ENCODE results near the gene FNTB.

Gene FNTB

GRCh38 chr14:65042731-65043372 is 56.2 kb downstream of the FNTB start:
- Histone ChIP-seq H3K4me3 (ENCODE audit: low read length) (no peak overlapping the region), H3K79me1 (ENCODE audit: low read length) (no peaks in the 10 kb centered on the region), H2BK5ac (ENCODE audit: low read length) (no peak overlapping the region), H3K56ac (ENCODE audit: low read length) (no peak overlapping the region), H3K4me1 (ENCODE audit: control insufficient read depth, low read depth, low read length) (no peaks in the 10 kb centered on the region), H4K5ac (ENCODE audit: low read length) (no peak overlapping the region), H3K23ac (ENCODE audit: low read length) (no peak overlapping the region), H3K27me3 (ENCODE audit: insufficient read depth, low read length, poor library complexity) (no peaks in the 10 kb centered on the region), H3K18ac (ENCODE audit: low read length) (no peak overlapping the region), H2AK5ac (ENCODE audit: low read length) (no peak overlapping the region), H4K8ac (ENCODE audit: low read depth, low read length) (no peak overlapping the region), H2BK15ac (replicated peaks; ENCODE audit: low read depth) (no peak overlapping the region), H3K79me2 (ENCODE audit: control insufficient read depth, insufficient read depth, low read length) (no peaks in the 10 kb centered on the region), H3K4ac (ENCODE audit: low read depth, low read length) (no peak overlapping the region), H3K4me2 (ENCODE audit: low read length) (no peak overlapping the region), H3K27ac (ENCODE audit: low read depth, low read length) (no peak overlapping the region), H3K36me3 (ENCODE audit: control insufficient read depth, insufficient read depth, low read length) (peaks cover 4% of the 10 kb centered on the region), H2BK120ac (ENCODE audit: low read depth, low read length) (no peak overlapping the region), H3K9ac (ENCODE audit: low read length) (no peak overlapping the region)
- DNase-seq: no peak
- no CpG with 5 or more reads among the region's 8 CpGs for WGBS (ENCODE audit: extremely low coverage, insufficient coverage, low lambda C conversion rate)

GRCh38 chr14:65043893-65044595 is 57.3 kb downstream of the FNTB start:
- Histone ChIP-seq H3K4me1 (ENCODE audit: control insufficient read depth, low read depth, low read length) (no peaks in the 10 kb centered on the region), H3K23ac (ENCODE audit: low read length) (no peak overlapping the region), H3K56ac (ENCODE audit: low read length) (no peak overlapping the region), H3K4ac (ENCODE audit: low read depth, low read length) (no peak overlapping the region), H4K8ac (ENCODE audit: low read depth, low read length) (no peak overlapping the region), H3K36me3 (ENCODE audit: control insufficient read depth, insufficient read depth, low read length) (peaks cover 4% of the 10 kb centered on the region), H3K4me3 (ENCODE audit: low read length) (no peak overlapping the region), H2BK5ac (ENCODE audit: low read length) (no peak overlapping the region), H4K5ac (ENCODE audit: low read length) (no peak overlapping the region), H2BK15ac (replicated peaks; ENCODE audit: low read depth) (no peak overlapping the region), H3K4me2 (ENCODE audit: low read length) (no peak overlapping the region), H3K27me3 (ENCODE audit: insufficient read depth, low read length, poor library complexity) (no peaks in the 10 kb centered on the region), H2AK5ac (ENCODE audit: low read length) (no peak overlapping the region), H2BK120ac (ENCODE audit: low read depth, low read length) (no peak overlapping the region), H3K18ac (ENCODE audit: low read length) (no peak overlapping the region), H3K79me1 (ENCODE audit: low read length) (no peaks in the 10 kb centered on the region), H3K79me2 (ENCODE audit: control insufficient read depth, insufficient read depth, low read length) (no peaks in the 10 kb centered on the region), H3K9ac (ENCODE audit: low read length) (no peak overlapping the region), H3K27ac (ENCODE audit: low read depth, low read length) (no peak overlapping the region)
- no CpG with 5 or more reads among the region's 12 CpGs for WGBS (ENCODE audit: extremely low coverage, insufficient coverage, low lambda C conversion rate)
- no peak for DNase-seq

GRCh38 chr14:65044596-65044959 is 57.9 kb downstream of the FNTB start:
- H3K79me1 ChIP-seq (ENCODE audit: low read length): no peaks in the 10 kb centered on the region
- H2AK5ac ChIP-seq (ENCODE audit: low read length): no peak overlapping the region
- no peak overlapping the region for H3K4me2 ChIP-seq (ENCODE audit: low read length)
- H3K23ac ChIP-seq (ENCODE audit: low read length): no peak overlapping the region
- no peak for DNase-seq
- no peak overlapping the region for H3K4ac ChIP-seq (ENCODE audit: low read depth, low read length)
- H4K8ac ChIP-seq (ENCODE audit: low read depth, low read length): no peak overlapping the region
- no peak overlapping the region for H3K4me3 ChIP-seq (ENCODE audit: low read length)
- no peak overlapping the region for H2BK120ac ChIP-seq (ENCODE audit: low read depth, low read length)
- no peaks in the 10 kb centered on the region for H3K79me2 ChIP-seq (ENCODE audit: control insufficient read depth, insufficient read depth, low read length)
- no peaks in the 10 kb centered on the region for H3K27me3 ChIP-seq (ENCODE audit: insufficient read depth, low read length, poor library complexity)
- H3K27ac ChIP-seq (ENCODE audit: low read depth, low read length): no peak overlapping the region
- H2BK5ac ChIP-seq (ENCODE audit: low read length): no peak overlapping the region
- no peak overlapping the region for H4K5ac ChIP-seq (ENCODE audit: low read length)
- peaks cover 4% of the 10 kb centered on the region for H3K36me3 ChIP-seq (ENCODE audit: control insufficient read depth, insufficient read depth, low read length)
- no peaks in the 10 kb centered on the region for H3K4me1 ChIP-seq (ENCODE audit: control insufficient read depth, low read depth, low read length)
- WGBS (ENCODE audit: extremely low coverage, insufficient coverage, low lambda C conversion rate): no CpG with 5 or more reads among the region's 9 CpGs
- no peak overlapping the region for H3K18ac ChIP-seq (ENCODE audit: low read length)
- H3K56ac ChIP-seq (ENCODE audit: low read length): no peak overlapping the region
- H3K9ac ChIP-seq (ENCODE audit: low read length): no peak overlapping the region
- H2BK15ac ChIP-seq (replicated peaks; ENCODE audit: low read depth): no peak overlapping the region

- no CpG with 5 or more reads among the region's 5 CpGs for WGBS (ENCODE audit: extremely low coverage, insufficient coverage, low lambda C conversion rate)
- DNase-seq: no peak
These were observed 58.3 kb downstream of the FNTB start for GRCh38 chr14:65045006-65045405.

GRCh38 chr14:65045709-65046108 is 59.0 kb downstream of the FNTB start:
- Histone ChIP-seq H3K4me2 (ENCODE audit: low read length) (no peak overlapping the region), H3K4ac (ENCODE audit: low read depth, low read length) (no peak overlapping the region), H2AK5ac (ENCODE audit: low read length) (no peak overlapping the region), H3K18ac (ENCODE audit: low read length) (no peak overlapping the region), H3K4me1 (ENCODE audit: control insufficient read depth, low read depth, low read length) (no peaks in the 10 kb centered on the region), H3K27ac (ENCODE audit: low read depth, low read length) (no peak overlapping the region), H3K79me1 (ENCODE audit: low read length) (no peaks in the 10 kb centered on the region), H3K56ac (ENCODE audit: low read length) (no peak overlapping the region), H3K36me3 (ENCODE audit: control insufficient read depth, insufficient read depth, low read length) (peaks cover 4% of the 10 kb centered on the region), H3K23ac (ENCODE audit: low read length) (no peak overlapping the region), H2BK15ac (replicated peaks; ENCODE audit: low read depth) (no peak overlapping the region), H4K5ac (ENCODE audit: low read length) (no peak overlapping the region), H3K4me3 (ENCODE audit: low read length) (no peak overlapping the region), H2BK120ac (ENCODE audit: low read depth, low read length) (no peak overlapping the region), H4K8ac (ENCODE audit: low read depth, low read length) (no peak overlapping the region), H3K9ac (ENCODE audit: low read length) (no peak overlapping the region), H2BK5ac (ENCODE audit: low read length) (no peak overlapping the region), H3K27me3 (ENCODE audit: insufficient read depth, low read length, poor library complexity) (no peaks in the 10 kb centered on the region), H3K79me2 (ENCODE audit: control insufficient read depth, insufficient read depth, low read length) (no peaks in the 10 kb centered on the region)
- no CpG with 5 or more reads among the region's 4 CpGs for WGBS (ENCODE audit: extremely low coverage, insufficient coverage, low lambda C conversion rate)
- no peak for DNase-seq

More at GRCh38 chr14:65045006-65045405, 58.3 kb downstream of the FNTB start:
- H3K9ac ChIP-seq (ENCODE audit: low read length): no peak overlapping the region
- H3K4me3 ChIP-seq (ENCODE audit: low read length): no peak overlapping the region
- no peaks in the 10 kb centered on the region for H3K79me1 ChIP-seq (ENCODE audit: low read length)
- H3K56ac ChIP-seq (ENCODE audit: low read length): no peak overlapping the region
- H3K79me2 ChIP-seq (ENCODE audit: control insufficient read depth, insufficient read depth, low read length): no peaks in the 10 kb centered on the region
- H3K27me3 ChIP-seq (ENCODE audit: insufficient read depth, low read length, poor library complexity): no peaks in the 10 kb centered on the region
- H3K36me3 ChIP-seq (ENCODE audit: control insufficient read depth, insufficient read depth, low read length): peaks cover 4% of the 10 kb centered on the region
- H3K27ac ChIP-seq (ENCODE audit: low read depth, low read length): no peak overlapping the region
- H4K8ac ChIP-seq (ENCODE audit: low read depth, low read length): no peak overlapping the region
- no peak overlapping the region for H2BK15ac ChIP-seq (replicated peaks; ENCODE audit: low read depth)
- H3K23ac ChIP-seq (ENCODE audit: low read length): no peak overlapping the region
- H2BK120ac ChIP-seq (ENCODE audit: low read depth, low read length): no peak overlapping the region
- no peaks in the 10 kb centered on the region for H3K4me1 ChIP-seq (ENCODE audit: control insufficient read depth, low read depth, low read length)
- no peak overlapping the region for H4K5ac ChIP-seq (ENCODE audit: low read length)
- no peak overlapping the region for H3K18ac ChIP-seq (ENCODE audit: low read length)
- no peak overlapping the region for H3K4ac ChIP-seq (ENCODE audit: low read depth, low read length)
- no peak overlapping the region for H2BK5ac ChIP-seq (ENCODE audit: low read length)
- no peak overlapping the region for H2AK5ac ChIP-seq (ENCODE audit: low read length)
- no peak overlapping the region for H3K4me2 ChIP-seq (ENCODE audit: low read length)

All from mesendoderm (in vitro differentiated cells).